ENCODE results near the gene HAAO.

GRCh38 chr2:42804891-42805290 is 12.5 kb upstream of the HAAO start:
- TF ChIP-seq POLR2A (IDR thresholded peaks at IDR 0.05) (no peak), CTCF (IDR thresholded peaks at IDR 0.05) (no peak)

Measured in right lobe of liver (tissue), 4 donors.